H1 (cell line): ENCODE data around the gene MSANTD7. TPM values are rescaled to one million over a fixed set of nuclear protein-coding genes. Genes with fewer than 3 reads are reported as not detected.

Experiments
- CTBP2 ChIP-seq: IDR thresholded peaks from 2 replicates; pipeline ENCODE4 v1.7.0; 2011; ENCODE audit warnings: borderline replicate concordance, mild to moderate bottlenecking, moderate library complexity, mixed read lengths, low read length; ENCODE audit not compliant: insufficient read depth, insufficient read length
- EZH2 ChIP-seq: fragments of 200-600 bp; sonication (generic); IDR thresholded peaks from 2 replicates; pipeline ENCODE4 v1.7.1; 2012; ENCODE audit warnings: low read depth, mild to moderate bottlenecking, moderate library complexity, low read length, inconsistent platforms; ENCODE audit not compliant: severe bottlenecking
- GTF2F1 ChIP-seq: IDR thresholded peaks from 2 replicates; pipeline ENCODE4 v1.6.1; 2012; ENCODE audit warnings: low read depth, low read length, improper control_type of control experiment, borderline replicate concordance
- NANOG ChIP-seq: IDR thresholded peaks from 2 replicates; pipeline ENCODE4 v1.6.1; 2011; ENCODE audit warnings: low read length, low read depth, mild to moderate bottlenecking, inconsistent platforms; ENCODE audit not compliant: insufficient read depth, poor library complexity, severe bottlenecking
- POLR2A ChIP-seq, 2 experiments: IDR thresholded peaks; 1 replicate in 1 of 2; 2 replicates in 1 of 2; pipeline ENCODE4 v1.6.1; 2011; ENCODE audit warnings: low read depth in 2 of 2, low read length in 2 of 2, mild to moderate bottlenecking in 2 of 2; ENCODE audit errors: control extremely low read depth in 1 of 2
- SIX5 ChIP-seq: IDR thresholded peaks from 2 replicates; pipeline ENCODE4 v1.6.1; 2011; ENCODE audit warnings: mild to moderate bottlenecking, low read depth, low read length
- SP1 ChIP-seq: IDR thresholded peaks from 2 replicates; pipeline ENCODE4 v1.6.1; 2011; ENCODE audit warnings: low read depth, low read length
- polyA plus RNA-seq, 7 experiments: library from polyadenylated mRNA; depleted of rRNA in 3 of 7; stranded (reverse) in 5 of 7; unstranded in 2 of 7; fragments of >200 nt in 5 of 7; fragments of 200-250 nt in 2 of 7; gene quantifications; 1 replicate in 5 of 7; 2 replicates in 1 of 7; 4 replicates in 1 of 7; pipeline versions ENCODE4 v1.2.1 to v1.2.3, GENCODE V29; 2011 to 2013; ENCODE audit warnings: missing spikeins in 2 of 7, mixed read lengths in 2 of 7
- total RNA-seq: library from RNA; stranded (reverse); fragmentation: NEBNext Ultra II Directional; extraction: Animal tissue kit (Norgen Biotek cat#: 25700); gene quantifications from 2 replicates; pipeline ENCODE4 v1.2.1, GENCODE V29; 2021
- TF ChIP-seq, protein P1 (sequence below): fragments of 300-600 bp; sonication (generic); IDR thresholded peaks from 2 replicates; pipeline ENCODE4 v1.7.1; 2012; ENCODE audit warnings: low read length, moderate library complexity, mild to moderate bottlenecking, inconsistent platforms; ENCODE audit not compliant: insufficient replicate concordance
- TF ChIP-seq, protein P2 (sequence below): IDR thresholded peaks from 2 replicates; pipeline ENCODE4 v1.6.1; 2012; ENCODE audit warnings: inconsistent platforms

The MSANTD7 gene
- total and polyA plus RNA-seq, 2 of the 8 experiments (the other 6 are each of a cell fraction or from before 2014, with no cell fraction given) = 5.0 to 15.2 TPM

DNA sequence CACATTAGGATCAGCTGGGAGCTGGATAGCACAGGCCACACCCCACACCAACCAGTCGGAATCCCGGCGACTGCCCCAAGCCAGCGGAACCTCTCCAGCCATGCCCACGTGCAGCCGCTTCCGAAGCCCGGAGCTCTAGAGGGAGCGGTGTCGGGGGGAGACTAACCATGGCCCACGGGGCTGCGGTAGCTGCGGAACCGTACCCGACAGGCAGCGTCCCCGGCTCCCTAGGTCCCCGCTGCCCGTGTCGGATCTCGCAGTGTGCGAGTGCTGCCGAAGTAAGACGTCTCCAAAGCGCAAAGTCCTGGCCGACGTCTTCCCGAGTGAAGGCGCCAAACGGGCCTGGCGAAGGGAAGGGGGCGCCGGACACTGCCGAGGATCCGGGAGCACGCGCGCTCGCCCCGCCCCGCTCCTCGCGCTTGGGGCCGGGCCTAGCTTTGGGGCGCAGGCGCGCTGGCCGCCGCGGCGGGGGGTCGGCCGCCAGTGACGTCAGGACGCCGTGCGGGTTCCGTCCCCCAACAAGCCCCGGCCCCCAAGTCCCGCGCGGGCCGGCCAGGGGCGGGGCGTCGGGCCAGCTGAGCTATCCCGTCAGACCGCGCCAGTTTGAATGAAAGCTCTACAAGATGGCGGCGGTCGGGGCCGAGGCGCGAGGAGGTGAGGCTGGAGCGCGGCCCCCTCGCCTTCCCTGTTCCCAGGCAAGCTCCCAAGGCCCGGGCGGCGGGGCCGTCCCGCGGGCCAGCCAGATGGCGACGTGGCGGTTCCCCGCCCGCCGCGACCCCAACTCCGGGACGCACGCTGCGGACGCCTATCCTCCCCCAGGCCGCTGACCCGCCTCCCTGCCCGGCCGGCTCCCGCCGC, 40.4 kb downstream of the MSANTD7 start, which contains the start of gene SUV39H2 (continued):
- TF ChIP-seq, protein P1, sequence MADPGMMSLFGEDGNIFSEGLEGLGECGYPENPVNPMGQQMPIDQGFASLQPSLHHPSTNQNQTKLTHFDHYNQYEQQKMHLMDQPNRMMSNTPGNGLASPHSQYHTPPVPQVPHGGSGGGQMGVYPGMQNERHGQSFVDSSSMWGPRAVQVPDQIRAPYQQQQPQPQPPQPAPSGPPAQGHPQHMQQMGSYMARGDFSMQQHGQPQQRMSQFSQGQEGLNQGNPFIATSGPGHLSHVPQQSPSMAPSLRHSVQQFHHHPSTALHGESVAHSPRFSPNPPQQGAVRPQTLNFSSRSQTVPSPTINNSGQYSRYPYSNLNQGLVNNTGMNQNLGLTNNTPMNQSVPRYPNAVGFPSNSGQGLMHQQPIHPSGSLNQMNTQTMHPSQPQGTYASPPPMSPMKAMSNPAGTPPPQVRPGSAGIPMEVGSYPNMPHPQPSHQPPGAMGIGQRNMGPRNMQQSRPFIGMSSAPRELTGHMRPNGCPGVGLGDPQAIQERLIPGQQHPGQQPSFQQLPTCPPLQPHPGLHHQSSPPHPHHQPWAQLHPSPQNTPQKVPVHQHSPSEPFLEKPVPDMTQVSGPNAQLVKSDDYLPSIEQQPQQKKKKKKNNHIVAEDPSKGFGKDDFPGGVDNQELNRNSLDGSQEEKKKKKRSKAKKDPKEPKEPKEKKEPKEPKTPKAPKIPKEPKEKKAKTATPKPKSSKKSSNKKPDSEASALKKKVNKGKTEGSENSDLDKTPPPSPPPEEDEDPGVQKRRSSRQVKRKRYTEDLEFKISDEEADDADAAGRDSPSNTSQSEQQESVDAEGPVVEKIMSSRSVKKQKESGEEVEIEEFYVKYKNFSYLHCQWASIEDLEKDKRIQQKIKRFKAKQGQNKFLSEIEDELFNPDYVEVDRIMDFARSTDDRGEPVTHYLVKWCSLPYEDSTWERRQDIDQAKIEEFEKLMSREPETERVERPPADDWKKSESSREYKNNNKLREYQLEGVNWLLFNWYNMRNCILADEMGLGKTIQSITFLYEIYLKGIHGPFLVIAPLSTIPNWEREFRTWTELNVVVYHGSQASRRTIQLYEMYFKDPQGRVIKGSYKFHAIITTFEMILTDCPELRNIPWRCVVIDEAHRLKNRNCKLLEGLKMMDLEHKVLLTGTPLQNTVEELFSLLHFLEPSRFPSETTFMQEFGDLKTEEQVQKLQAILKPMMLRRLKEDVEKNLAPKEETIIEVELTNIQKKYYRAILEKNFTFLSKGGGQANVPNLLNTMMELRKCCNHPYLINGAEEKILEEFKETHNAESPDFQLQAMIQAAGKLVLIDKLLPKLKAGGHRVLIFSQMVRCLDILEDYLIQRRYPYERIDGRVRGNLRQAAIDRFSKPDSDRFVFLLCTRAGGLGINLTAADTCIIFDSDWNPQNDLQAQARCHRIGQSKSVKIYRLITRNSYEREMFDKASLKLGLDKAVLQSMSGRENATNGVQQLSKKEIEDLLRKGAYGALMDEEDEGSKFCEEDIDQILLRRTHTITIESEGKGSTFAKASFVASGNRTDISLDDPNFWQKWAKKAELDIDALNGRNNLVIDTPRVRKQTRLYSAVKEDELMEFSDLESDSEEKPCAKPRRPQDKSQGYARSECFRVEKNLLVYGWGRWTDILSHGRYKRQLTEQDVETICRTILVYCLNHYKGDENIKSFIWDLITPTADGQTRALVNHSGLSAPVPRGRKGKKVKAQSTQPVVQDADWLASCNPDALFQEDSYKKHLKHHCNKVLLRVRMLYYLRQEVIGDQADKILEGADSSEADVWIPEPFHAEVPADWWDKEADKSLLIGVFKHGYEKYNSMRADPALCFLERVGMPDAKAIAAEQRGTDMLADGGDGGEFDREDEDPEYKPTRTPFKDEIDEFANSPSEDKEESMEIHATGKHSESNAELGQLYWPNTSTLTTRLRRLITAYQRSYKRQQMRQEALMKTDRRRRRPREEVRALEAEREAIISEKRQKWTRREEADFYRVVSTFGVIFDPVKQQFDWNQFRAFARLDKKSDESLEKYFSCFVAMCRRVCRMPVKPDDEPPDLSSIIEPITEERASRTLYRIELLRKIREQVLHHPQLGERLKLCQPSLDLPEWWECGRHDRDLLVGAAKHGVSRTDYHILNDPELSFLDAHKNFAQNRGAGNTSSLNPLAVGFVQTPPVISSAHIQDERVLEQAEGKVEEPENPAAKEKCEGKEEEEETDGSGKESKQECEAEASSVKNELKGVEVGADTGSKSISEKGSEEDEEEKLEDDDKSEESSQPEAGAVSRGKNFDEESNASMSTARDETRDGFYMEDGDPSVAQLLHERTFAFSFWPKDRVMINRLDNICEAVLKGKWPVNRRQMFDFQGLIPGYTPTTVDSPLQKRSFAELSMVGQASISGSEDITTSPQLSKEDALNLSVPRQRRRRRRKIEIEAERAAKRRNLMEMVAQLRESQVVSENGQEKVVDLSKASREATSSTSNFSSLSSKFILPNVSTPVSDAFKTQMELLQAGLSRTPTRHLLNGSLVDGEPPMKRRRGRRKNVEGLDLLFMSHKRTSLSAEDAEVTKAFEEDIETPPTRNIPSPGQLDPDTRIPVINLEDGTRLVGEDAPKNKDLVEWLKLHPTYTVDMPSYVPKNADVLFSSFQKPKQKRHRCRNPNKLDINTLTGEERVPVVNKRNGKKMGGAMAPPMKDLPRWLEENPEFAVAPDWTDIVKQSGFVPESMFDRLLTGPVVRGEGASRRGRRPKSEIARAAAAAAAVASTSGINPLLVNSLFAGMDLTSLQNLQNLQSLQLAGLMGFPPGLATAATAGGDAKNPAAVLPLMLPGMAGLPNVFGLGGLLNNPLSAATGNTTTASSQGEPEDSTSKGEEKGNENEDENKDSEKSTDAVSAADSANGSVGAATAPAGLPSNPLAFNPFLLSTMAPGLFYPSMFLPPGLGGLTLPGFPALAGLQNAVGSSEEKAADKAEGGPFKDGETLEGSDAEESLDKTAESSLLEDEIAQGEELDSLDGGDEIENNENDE = no peak
- TF ChIP-seq SIX5 (no peak), SP1 (0 out of 2 replicates have a peak, but pooled peaks have one; percentile 24), NANOG (no peak), CTBP2 (no peak), EZH2 (no peak), POLR2A (IDR thresholded peaks at IDR 0.05; ENCODE audit: control extremely low read depth in 1 of 2, low read depth in 2 of 2, low read length in 2 of 2) (peak; percentile 85 to 92), GTF2F1 (0 out of 2 replicates have a peak, but pooled peaks have one; percentile 15)
- TF ChIP-seq, protein P2, sequence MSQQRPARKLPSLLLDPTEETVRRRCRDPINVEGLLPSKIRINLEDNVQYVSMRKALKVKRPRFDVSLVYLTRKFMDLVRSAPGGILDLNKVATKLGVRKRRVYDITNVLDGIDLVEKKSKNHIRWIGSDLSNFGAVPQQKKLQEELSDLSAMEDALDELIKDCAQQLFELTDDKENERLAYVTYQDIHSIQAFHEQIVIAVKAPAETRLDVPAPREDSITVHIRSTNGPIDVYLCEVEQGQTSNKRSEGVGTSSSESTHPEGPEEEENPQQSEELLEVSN = peak; percentile 72; the same call in 1 of the 2 replicates
